ENCODE measurements around the gene BNC2.

GRCh38 chr9:16411311-16411710 is 459.2 kb downstream of the BNC2 start:
- TF ChIP-seq EP300 (IDR thresholded peaks at IDR 0.05; ENCODE audit: borderline replicate concordance) (no peak), USF1 (IDR thresholded peaks at IDR 0.05) (no peak), NFIC (IDR thresholded peaks at IDR 0.05) (no peak), TCF12 (IDR thresholded peaks at IDR 0.05; ENCODE audit: low read depth) (no peak), CEBPB (IDR thresholded peaks at IDR 0.05) (no peak), REST (IDR thresholded peaks at IDR 0.05; ENCODE audit: low read depth) (no peak), MAX (IDR thresholded peaks at IDR 0.05) (no peak), TAF1 (IDR thresholded peaks at IDR 0.05; ENCODE audit: low read depth) (no peak), YY1 (IDR thresholded peaks at IDR 0.05; ENCODE audit: low read depth) (no peak), CREB1 (IDR thresholded peaks at IDR 0.05; ENCODE audit: low read depth) (no peak), RAD21 (IDR thresholded peaks at IDR 0.05; ENCODE audit: low read depth) (no peak), TEAD4 (IDR thresholded peaks at IDR 0.05) (no peak)

All from Ishikawa (cell line).